ENCODE data around the gene CLRN1. TPM values are rescaled to one million over a fixed set of nuclear protein-coding genes. Genes with fewer than 3 reads are reported as not detected.

Gene CLRN1
- polyA plus RNA-seq, 1 donor from 2014 or later: 0.27 TPM

DNA sequence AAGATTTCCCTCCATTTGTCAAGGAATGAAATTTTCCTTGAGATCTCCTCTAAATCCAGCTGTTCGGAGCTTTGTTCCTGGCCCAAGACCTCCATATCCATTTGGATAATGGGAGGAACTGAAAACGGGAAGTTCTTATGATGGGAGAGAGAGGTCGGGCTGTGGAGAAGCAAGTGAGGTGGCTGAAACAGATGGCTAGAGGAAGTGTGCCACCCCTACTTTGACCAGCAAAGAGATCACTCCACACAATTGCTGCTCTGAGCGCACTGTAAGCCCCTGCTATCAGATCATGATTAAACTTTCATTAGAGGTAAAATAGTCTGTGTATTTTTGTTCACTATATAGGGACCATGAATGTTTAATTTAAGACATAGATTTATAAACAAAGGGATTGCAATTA lies 67.2 kb downstream of the CLRN1 start, which contains the start of gene MINDY4B:
MINDY4B (minus strand) TSS at position 101 of the 400 bp plus-strand sequence; CDS start at position 101, 0 bp downstream.
- no peaks in the 10 kb centered on the region for H3K9me2 ChIP-seq (ENCODE audit: insufficient read depth, low read length)
- H3K9me3 ChIP-seq (ENCODE audit: low read length): no peaks in the 10 kb centered on the region
- H3K27me3 ChIP-seq (ENCODE audit: insufficient read depth, low read depth, low read length): no peaks in the 10 kb centered on the region
- no peaks in the 10 kb centered on the region for H4K20me1 ChIP-seq (ENCODE audit: insufficient read depth)
- H3K36me3 ChIP-seq (ENCODE audit: insufficient read depth, low read length): no peaks in the 10 kb centered on the region
- H2AFZ ChIP-seq (ENCODE audit: low read depth, low read length): no peak within 1 kb of the TSS
- no peak for TF ChIP-seq SMC3 (conservative IDR thresholded peaks at IDR 0.05; ENCODE audit: poor library complexity)
- TF ChIP-seq RAD21 (conservative IDR thresholded peaks at IDR 0.05): no peak
- TF ChIP-seq, protein P1, sequence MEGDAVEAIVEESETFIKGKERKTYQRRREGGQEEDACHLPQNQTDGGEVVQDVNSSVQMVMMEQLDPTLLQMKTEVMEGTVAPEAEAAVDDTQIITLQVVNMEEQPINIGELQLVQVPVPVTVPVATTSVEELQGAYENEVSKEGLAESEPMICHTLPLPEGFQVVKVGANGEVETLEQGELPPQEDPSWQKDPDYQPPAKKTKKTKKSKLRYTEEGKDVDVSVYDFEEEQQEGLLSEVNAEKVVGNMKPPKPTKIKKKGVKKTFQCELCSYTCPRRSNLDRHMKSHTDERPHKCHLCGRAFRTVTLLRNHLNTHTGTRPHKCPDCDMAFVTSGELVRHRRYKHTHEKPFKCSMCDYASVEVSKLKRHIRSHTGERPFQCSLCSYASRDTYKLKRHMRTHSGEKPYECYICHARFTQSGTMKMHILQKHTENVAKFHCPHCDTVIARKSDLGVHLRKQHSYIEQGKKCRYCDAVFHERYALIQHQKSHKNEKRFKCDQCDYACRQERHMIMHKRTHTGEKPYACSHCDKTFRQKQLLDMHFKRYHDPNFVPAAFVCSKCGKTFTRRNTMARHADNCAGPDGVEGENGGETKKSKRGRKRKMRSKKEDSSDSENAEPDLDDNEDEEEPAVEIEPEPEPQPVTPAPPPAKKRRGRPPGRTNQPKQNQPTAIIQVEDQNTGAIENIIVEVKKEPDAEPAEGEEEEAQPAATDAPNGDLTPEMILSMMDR (IDR thresholded peaks at IDR 0.05; ENCODE audit: poor library complexity, severe bottlenecking): no peak
- TF ChIP-seq EZH2 (IDR thresholded peaks at IDR 0.05; ENCODE audit: borderline replicate concordance, insufficient read depth, low read length, poor library complexity, severe bottlenecking): no peak
- no peak for TF ChIP-seq EP300 (conservative IDR thresholded peaks at IDR 0.05; ENCODE audit: poor library complexity, severe bottlenecking)
- TF ChIP-seq POLR2AphosphoS5 (IDR thresholded peaks at IDR 0.05): no peak
- TF ChIP-seq TAF1 (IDR thresholded peaks at IDR 0.05; ENCODE audit: low read depth): no peak
- TF ChIP-seq MXI1 (conservative IDR thresholded peaks at IDR 0.05; ENCODE audit: poor library complexity, severe bottlenecking): no peak
- no peak for TF ChIP-seq REST (IDR thresholded peaks at IDR 0.05; ENCODE audit: borderline replicate concordance)
- no peaks in the 10 kb centered on the region for H3F3A ChIP-seq (ENCODE audit: insufficient read depth, low read length, poor library complexity, severe bottlenecking)
- no peak within 1 kb of the TSS for H3K9ac ChIP-seq (ENCODE audit: low read length)
- no peaks in the 10 kb centered on the region for H3K79me2 ChIP-seq (replicated peaks; ENCODE audit: insufficient read depth, low read length)
- peak within 1 kb of the TSS; percentile 62 for H3K27ac ChIP-seq (ENCODE audit: low read length)
- no peak within 1 kb of the TSS for H3K4me2 ChIP-seq (ENCODE audit: low read length)
- no peak within 1 kb of the TSS for H3K4me3 ChIP-seq (ENCODE audit: low read length)

DNA sequence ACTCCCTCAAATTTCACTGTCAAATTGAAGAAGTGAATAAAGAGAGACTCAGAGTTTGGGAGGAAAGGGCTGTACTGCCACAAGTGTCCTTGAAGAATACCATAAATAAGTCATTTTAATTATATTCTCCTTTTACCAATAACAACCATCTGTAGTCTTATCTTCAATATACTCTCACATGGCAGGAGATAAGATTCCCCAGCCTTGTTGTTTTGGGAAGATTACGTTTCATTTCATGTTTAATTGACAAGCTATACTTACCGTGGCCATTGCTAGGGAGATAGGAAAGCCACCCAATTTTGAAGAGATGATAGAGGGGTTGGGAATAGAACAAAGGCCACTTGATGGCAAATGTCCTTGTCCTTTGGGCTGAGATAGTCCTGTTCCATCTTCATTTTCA lies 69.5 kb downstream of the CLRN1 start:
- Histone ChIP-seq H3K4me2 (ENCODE audit: low read length) (no peak overlapping the region), H3K27me3 (ENCODE audit: insufficient read depth, low read depth, low read length) (no peaks in the 10 kb centered on the region), H3F3A (ENCODE audit: insufficient read depth, low read length, poor library complexity, severe bottlenecking) (no peaks in the 10 kb centered on the region), H3K9ac (ENCODE audit: low read length) (no peak overlapping the region), H4K20me1 (ENCODE audit: insufficient read depth) (no peaks in the 10 kb centered on the region), H3K9me3 (ENCODE audit: low read length) (no peaks in the 10 kb centered on the region), H3K4me3 (ENCODE audit: low read length) (no peak overlapping the region), H3K9me2 (ENCODE audit: insufficient read depth, low read length) (no peaks in the 10 kb centered on the region), H3K36me3 (ENCODE audit: insufficient read depth, low read length) (no peaks in the 10 kb centered on the region), H2AFZ (ENCODE audit: low read depth, low read length) (no peak overlapping the region), H3K27ac (ENCODE audit: low read length) (peak overlapping the region; percentile 62), H3K79me2 (replicated peaks; ENCODE audit: insufficient read depth, low read length) (no peaks in the 10 kb centered on the region)
- no peak for TF ChIP-seq EZH2 (IDR thresholded peaks at IDR 0.05; ENCODE audit: borderline replicate concordance, insufficient read depth, low read length, poor library complexity, severe bottlenecking)
- TF ChIP-seq, protein P1 (IDR thresholded peaks at IDR 0.05; ENCODE audit: poor library complexity, severe bottlenecking): no peak
- TF ChIP-seq POLR2AphosphoS5 (IDR thresholded peaks at IDR 0.05): no peak
- TF ChIP-seq EP300 (conservative IDR thresholded peaks at IDR 0.05; ENCODE audit: poor library complexity, severe bottlenecking): no peak

Data from neural cell (in vitro differentiated cells).